Activated CD4-positive, alpha-beta memory T cell treated with anti-CD3 and anti-CD28 coated beads, Interleukin-2, amount 10 ng/mL, durations not matched to agents 7 days and 5 days (primary cell): Measurements from ENCODE around the gene ATP5F1E. TPM values are rescaled to one million over a fixed set of nuclear protein-coding genes. Genes with fewer than 3 reads are reported as not detected.

ENCODE experiments used
- CTCF ChIA-PET: fragments of 350-600 bp; sonication (Branson Sonifier 250); formaldehyde crosslinking; loops from one replicate; lab custom pipeline; 2021; ENCODE audit warnings: antibody characterized with exemption, inconsistent platforms; lab: Charles Lee
- POLR2A ChIA-PET: fragments of 350-600 bp; sonication (Branson Sonifier 250); formaldehyde crosslinking; loops from one replicate; lab custom pipeline; 2021; ENCODE audit warnings: antibody characterized with exemption; lab: Charles Lee
- DNase-seq: peaks from one replicate; pipeline ENCODE4 v3.0.0-alpha.2; 2020
- H3K27ac Mint-ChIP-seq: one replicate; pipeline ENCODE4 v1.8.0; 2021; ENCODE audit warnings: mild to moderate bottlenecking, mixed read lengths
- H3K27me3 Mint-ChIP-seq: one replicate; pipeline ENCODE4 v1.8.0; 2021; ENCODE audit warnings: mixed read lengths
- H3K36me3 Mint-ChIP-seq: one replicate; pipeline ENCODE4 v1.8.0; 2021; ENCODE audit warnings: low read depth, mixed read lengths
- H3K4me1 Mint-ChIP-seq: one replicate; pipeline ENCODE4 v1.8.0; 2021; ENCODE audit warnings: mixed read lengths
- H3K4me3 Mint-ChIP-seq: one replicate; pipeline ENCODE4 v1.8.0; 2021; ENCODE audit warnings: mild to moderate bottlenecking, mixed read lengths
- H3K9me3 Mint-ChIP-seq: one replicate; pipeline ENCODE4 v1.8.0; 2021; ENCODE audit warnings: mixed read lengths
- total RNA-seq, 2 experiments: library from RNA; stranded (reverse); gene quantifications; one replicate each; pipeline ENCODE4 v1.2.3, GENCODE V29; 2021

ATP5F1E gene
- total RNA-seq, 2 experiments from 2014 or later: 80.4 to 82.1 TPM

GRCh38 chr20:58976061-58976730, 55.9 kb downstream of the ATP5F1E start:
- Mint-ChIP-seq H3K4me1 (no peaks in the 10 kb centered on the region), H3K27ac (no peak overlapping the region), H3K36me3 (peaks cover 5% of the 10 kb centered on the region), H3K9me3 (peaks cover 7% of the 10 kb centered on the region), H3K27me3 (peaks cover 11% of the 10 kb centered on the region), H3K4me3 (no peak overlapping the region)
- DNase-seq: no peak
- CTCF ChIA-PET: no interaction called here
- POLR2A ChIA-PET: no interaction called here

Other genes starting within 250 kb of the ATP5F1E start
- 1 to 10 TPM in 1 of 2 experiments, under 1 TPM in 1; 0.65 to 1.0 TPM for gene GNAS-AS1, start 181.4 kb downstream of the ATP5F1E start, total RNA-seq
- 100 to 1,000 TPM; 790 to 809 TPM for gene GNAS, start 179.6 kb downstream of the ATP5F1E start, total RNA-seq
- 10 to 100 TPM; 63.3 to 69.0 TPM for gene NELFCD, start 51.1 kb downstream of the ATP5F1E start, total RNA-seq
- gene CTSZ, start 25.1 kb downstream of the ATP5F1E start, total RNA-seq: 10 to 100 TPM; 45.0 to 49.0 TPM
- gene TUBB1, start 12.9 kb downstream of the ATP5F1E start, total RNA-seq: not detected
- 10 to 100 TPM; 88.6 to 88.7 TPM for gene PRELID3B, start 10.5 kb upstream of the ATP5F1E start, total RNA-seq
- gene ZNF831, start 131.5 kb upstream of the ATP5F1E start, total RNA-seq: 10 to 100 TPM; 12.1 to 12.7 TPM